K562 treated with DMSO at 1 percent for 12 hours (cell line): ENCODE data around the gene E2F4. TPM values are rescaled to one million over a fixed set of nuclear protein-coding genes. Genes with fewer than 3 reads are reported as not detected.

Experiments
- total RNA-seq: library from RNA; unstranded; fragments of 300-600 nt; gene quantifications from 2 replicates; pipeline ENCODE4 v1.2.3, GENCODE V29; 2022; ENCODE audit not compliant: insufficient read depth

E2F4 gene, protein sequence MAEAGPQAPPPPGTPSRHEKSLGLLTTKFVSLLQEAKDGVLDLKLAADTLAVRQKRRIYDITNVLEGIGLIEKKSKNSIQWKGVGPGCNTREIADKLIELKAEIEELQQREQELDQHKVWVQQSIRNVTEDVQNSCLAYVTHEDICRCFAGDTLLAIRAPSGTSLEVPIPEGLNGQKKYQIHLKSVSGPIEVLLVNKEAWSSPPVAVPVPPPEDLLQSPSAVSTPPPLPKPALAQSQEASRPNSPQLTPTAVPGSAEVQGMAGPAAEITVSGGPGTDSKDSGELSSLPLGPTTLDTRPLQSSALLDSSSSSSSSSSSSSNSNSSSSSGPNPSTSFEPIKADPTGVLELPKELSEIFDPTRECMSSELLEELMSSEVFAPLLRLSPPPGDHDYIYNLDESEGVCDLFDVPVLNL
- 63.4 and 106 TPM in 2 replicates for total RNA-seq

DNA sequence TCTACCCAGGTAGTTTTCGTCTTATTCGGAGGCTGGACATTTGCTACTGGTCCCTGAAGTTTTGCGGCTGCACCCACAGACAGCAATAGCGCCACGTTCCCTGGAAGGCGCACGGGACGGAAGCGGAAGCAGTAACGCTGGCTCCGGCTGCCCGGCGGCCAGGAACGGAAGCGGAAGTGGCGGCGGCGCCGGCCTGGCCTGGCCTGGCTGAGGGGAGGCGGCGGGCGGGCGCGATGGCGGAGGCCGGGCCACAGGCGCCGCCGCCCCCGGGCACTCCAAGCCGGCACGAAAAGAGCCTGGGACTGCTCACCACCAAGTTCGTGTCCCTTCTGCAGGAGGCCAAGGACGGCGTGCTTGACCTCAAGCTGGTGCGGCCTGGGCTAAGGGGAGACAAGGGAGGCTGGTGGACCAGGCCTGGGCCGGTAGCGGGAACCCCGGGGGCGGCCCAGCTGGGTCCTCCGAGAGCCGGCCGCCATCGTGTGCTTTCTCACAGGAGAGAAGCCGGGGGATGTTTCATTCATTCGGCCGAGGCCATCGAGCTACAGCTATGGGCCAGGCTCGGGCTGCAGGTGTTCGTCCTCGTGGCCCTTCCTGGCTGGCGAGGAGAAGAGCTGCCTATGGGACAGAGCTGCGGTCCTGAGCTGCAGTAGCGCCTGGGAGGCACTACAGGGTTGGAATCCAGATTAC lies at the start of gene E2F4:
E2F4 (plus strand) TSS at position 161 of the 687 bp plus-strand sequence; CDS start at position 234, 73 bp downstream.

DNA sequence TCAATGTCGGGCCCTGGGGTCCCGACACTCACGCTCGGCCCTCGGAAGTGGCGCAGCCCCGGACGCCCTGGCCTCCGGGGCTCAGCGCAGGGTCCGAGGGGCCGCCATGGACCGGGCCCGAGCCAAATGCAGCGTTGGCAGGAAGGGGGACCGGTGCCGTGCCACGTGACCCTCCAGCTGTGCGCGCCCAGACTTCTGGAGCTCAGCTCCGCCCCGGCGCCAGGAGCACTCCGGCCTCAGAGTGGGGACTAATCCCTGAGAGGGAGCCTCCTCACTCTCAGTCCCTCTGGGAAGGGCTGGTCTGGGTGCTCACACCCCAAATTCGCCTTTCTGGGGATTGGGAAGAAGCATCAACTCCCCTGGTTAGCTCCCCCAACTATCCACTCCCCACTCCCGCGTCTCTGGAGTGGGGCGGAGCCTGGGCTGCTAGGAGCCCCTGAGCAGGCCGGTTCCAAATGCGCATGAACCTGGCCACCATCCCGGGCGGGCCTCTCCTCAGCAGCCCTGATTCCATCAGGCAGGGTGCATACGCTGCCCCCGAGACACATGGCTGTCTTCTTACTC lies 41.0 kb upstream of the E2F4 start, which contains the start of gene B3GNT9:
B3GNT9 (minus strand) TSS at position 166 of the 564 bp plus-strand sequence. CDS start 513 bp downstream, outside the sequence.

GRCh38 chr16:67164599-67165061 lies 27.3 kb upstream of the E2F4 start, which contains the start of gene HSF4:
HSF4 (plus strand) TSS chr16:67164745; CDS start chr16:67164812, 67 bp downstream.

DNA sequence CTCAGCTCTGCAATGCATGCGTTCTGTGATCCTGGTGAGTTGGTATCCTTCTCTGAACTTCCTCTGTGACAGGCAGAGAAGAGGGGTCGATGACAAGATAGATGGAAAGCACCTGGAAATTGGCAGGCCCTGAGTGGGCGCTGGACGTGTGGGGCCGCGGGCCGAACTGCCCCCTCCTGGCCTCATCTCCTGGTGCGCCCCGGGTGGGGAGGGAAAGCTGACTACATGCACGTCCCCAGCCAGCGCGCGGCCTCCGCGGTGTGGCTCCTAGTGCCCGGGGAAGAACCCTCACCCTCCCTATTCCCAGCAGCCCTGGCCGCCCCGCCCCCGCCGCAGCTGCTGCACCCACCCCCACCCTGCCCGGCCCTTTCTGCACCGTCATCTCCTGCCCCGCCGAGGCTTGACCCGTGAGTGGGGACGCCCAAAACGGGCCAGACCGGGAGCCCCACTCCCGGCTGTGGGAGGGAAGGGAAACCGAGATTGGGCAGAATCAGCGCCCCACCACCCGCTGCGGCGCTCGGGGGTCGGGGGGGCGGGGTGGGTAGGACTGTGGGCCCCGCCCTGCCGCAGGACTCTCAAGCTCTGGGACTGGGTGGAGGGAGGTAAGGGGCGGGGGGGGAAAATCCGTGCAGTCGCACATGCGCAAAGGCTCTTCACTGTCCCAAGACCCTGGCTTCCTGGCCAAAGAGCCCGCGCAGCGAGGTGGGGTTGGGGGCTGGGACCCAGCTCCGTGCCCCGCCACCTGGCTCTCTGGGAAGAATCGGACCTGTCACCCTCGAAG lies 21.6 kb upstream of the E2F4 start, which contains the start of gene NOL3:
NOL3 (plus strand) TSS at position 371 of the 781 bp plus-strand sequence.

DNA sequence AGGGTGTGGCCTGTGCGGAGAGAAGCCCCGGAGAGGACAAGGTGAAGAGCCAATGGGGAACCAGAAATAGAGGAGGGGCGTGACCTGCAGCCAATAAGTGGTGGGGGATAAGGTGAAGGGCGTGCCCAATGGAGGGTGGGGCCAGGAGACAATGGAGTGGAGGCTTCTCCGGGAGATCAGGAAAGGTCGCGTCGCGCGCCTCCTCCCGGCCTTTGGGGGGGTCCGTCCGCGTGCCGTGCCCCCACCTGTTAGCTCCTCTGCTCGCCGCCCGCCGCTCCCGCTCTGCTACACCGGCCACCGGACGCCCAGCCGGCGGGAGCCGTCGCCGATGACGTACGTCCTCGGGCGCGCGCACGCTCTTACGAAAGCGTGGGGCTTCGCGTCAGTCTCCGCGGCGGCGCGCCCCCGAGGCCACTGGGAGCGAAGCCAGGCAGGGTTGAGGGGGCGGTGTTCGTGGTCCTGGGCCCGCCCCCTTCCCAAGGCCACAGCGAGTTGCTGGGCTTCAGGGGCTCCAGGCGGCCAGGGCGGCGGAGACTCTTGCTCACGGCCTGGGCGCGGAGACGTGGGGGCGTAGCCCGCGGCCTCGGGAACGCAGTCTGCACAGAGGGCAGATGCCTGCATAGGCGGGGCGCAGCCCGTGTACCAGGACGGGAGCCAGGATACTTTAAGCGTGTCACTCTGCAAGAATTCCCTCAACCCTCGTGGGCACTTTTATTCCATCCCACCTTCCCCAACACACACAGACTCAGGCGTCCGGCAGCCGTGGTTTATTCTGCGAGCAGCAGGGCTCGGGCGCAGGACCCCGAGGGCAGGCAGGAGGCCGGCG lies 8.1 kb upstream of the E2F4 start, which contains the start of gene MATCAP1:
MATCAP1 (minus strand) TSS at position 337 of the 826 bp plus-strand sequence. CDS start 3,353 bp downstream, outside the sequence.

DNA sequence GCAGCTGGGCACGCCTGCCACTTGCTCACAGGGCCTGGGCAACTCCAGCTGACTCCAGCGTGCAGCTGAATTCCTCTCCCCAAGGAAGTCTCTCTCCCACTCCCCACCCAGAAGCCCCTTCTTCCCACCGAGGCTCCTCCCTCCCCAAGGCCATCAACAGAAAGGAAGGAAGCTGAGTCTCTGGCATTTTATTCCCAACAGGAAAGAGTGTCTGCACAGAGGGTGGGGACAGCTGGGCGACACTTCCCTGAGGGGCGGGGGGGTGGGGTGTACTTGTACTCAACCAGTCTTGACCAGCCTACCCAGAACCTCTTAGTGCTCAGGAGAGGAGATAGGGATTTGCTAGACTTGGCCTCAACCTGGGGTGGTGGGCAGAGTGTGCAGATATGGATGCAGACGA lies 1.9 kb upstream of the E2F4 start, which contains the start of gene EXOC3L1:
EXOC3L1 (minus strand) TSS at position 96 of the 400 bp plus-strand sequence. CDS start 460 bp downstream, outside the sequence.

GRCh38 chr16:67199011-67199807 lies 7.3 kb downstream of the E2F4 start, which contains the start of gene ELMO3:
ELMO3 (plus strand) TSS chr16:67199131; CDS start chr16:67199327, 196 bp downstream.

GRCh38 chr16:67226804-67227566 lies 35.0 kb downstream of the E2F4 start, which contains the start of gene TMEM208:
TMEM208 (plus strand) TSS chr16:67227130; CDS start chr16:67227219, 89 bp downstream.

GRCh38 chr16:67247192-67248072 lies 55.5 kb downstream of the E2F4 start, which contains the start of gene FHOD1:
FHOD1 (minus strand) TSS chr16:67247481; CDS start chr16:67247410, 71 bp downstream.

Other genes starting within 250 kb of the E2F4 start
- 1.3 and 1.5 TPM in 2 replicates for gene CES3, start 230.9 kb upstream of the E2F4 start, total RNA-seq
- not detected in 2 replicates for gene CES4A, start 203.6 kb upstream of the E2F4 start, total RNA-seq
- gene CBFB, start 163.0 kb upstream of the E2F4 start, total RNA-seq: 25.6 and 43.6 TPM in 2 replicates
- 7.2 and 15.4 TPM in 2 replicates for gene PHAF1, start 82.2 kb upstream of the E2F4 start, total RNA-seq
- 4.0 and 7.1 TPM in 2 replicates for gene B3GNT9, start 41.2 kb upstream of the E2F4 start, total RNA-seq
- 38.8 and 55.1 TPM in 2 replicates for gene TRADD, start 32.2 kb upstream of the E2F4 start, total RNA-seq
- gene FBXL8, start 32.2 kb upstream of the E2F4 start, total RNA-seq: 14.6 and 17.0 TPM in 2 replicates
- 7.8 and 20.7 TPM in 2 replicates for gene HSF4, start 27.4 kb upstream of the E2F4 start, total RNA-seq
- 21.1 and 34.0 TPM in 2 replicates for gene NOL3, start 21.6 kb upstream of the E2F4 start, total RNA-seq
- 16.6 and 20.0 TPM in 2 replicates for gene MATCAP1, start 8.2 kb upstream of the E2F4 start, total RNA-seq
- gene EXOC3L1, start 2.0 kb upstream of the E2F4 start, total RNA-seq: not detected in 2 replicates
- gene ELMO3, start 7.0 kb downstream of the E2F4 start, total RNA-seq: 2.4 and 3.3 TPM in 2 replicates
- 65.0 and 76.2 TPM in 2 replicates for gene TMEM208, start 35.0 kb downstream of the E2F4 start, total RNA-seq
- 37.1 and 54.3 TPM in 2 replicates for gene FHOD1, start 55.3 kb downstream of the E2F4 start, total RNA-seq
- gene SLC9A5, start 56.8 kb downstream of the E2F4 start, total RNA-seq: 1.4 and 2.7 TPM in 2 replicates
- gene PLEKHG4, start 87.4 kb downstream of the E2F4 start, total RNA-seq: 12.3 and 19.0 TPM in 2 replicates
- gene KCTD19, start 134.6 kb downstream of the E2F4 start, total RNA-seq: 0.19 TPM in 1 of 2 replicates, not detected in the other
- gene LRRC36, start 134.7 kb downstream of the E2F4 start, total RNA-seq: 1.3 TPM in 1 of 2 replicates, not detected in the other
- not detected in 2 replicates for gene TPPP3, start 201.3 kb downstream of the E2F4 start, total RNA-seq
- gene ZDHHC1, start 224.3 kb downstream of the E2F4 start, total RNA-seq: not detected in 2 replicates
- gene HSD11B2, start 239.0 kb downstream of the E2F4 start, total RNA-seq: 0.35 TPM in 1 of 2 replicates, not detected in the other